NCI-H1930 (cell line): ENCODE measurements around the gene NEK2.
"Not testable (repeated sequence)": the region's sequence is repeated elsewhere in the genome, so short reads cannot be mapped to it uniquely, and the experiment has no call there.

Experiments used
- DNase-seq, 2 experiments: peaks; one replicate each; lab custom pipeline; 2025; lab: John Stamatoyannopoulos, UW

NEK2 gene

GRCh38 chr1:211675230-211676105 lies at the start of gene NEK2:
NEK2 (minus strand) TSS chr1:211675621; CDS start chr1:211675479, 142 bp downstream.
- DNase-seq, result peak; percentile 92 to 94

- DNase-seq, result no peak
These were observed 49.3 kb upstream of the NEK2 start for GRCh38 chr1:211724687-211725196.

GRCh38 chr1:211723273-211723672 lies 47.9 kb upstream of the NEK2 start:
- DNase-seq, result no peak

- DNase-seq, result no peak
These were observed 47.1 kb upstream of the NEK2 start for GRCh38 chr1:211722277-211723175.

GRCh38 chr1:211716555-211716954 lies 41.1 kb upstream of the NEK2 start:
- not testable (repeated sequence) for DNase-seq

GRCh38 chr1:211715971-211716370 lies 40.5 kb upstream of the NEK2 start:
- DNase-seq, result no peak

- no peak for DNase-seq
These were observed 38.7 kb upstream of the NEK2 start for GRCh38 chr1:211714154-211714553.

GRCh38 chr1:211713231-211713630 lies 37.8 kb upstream of the NEK2 start:
- DNase-seq, result no peak

- DNase-seq, result no peak
These were observed 35.9 kb upstream of the NEK2 start for GRCh38 chr1:211711315-211711705.

- DNase-seq, result no peak
These were observed 35.3 kb upstream of the NEK2 start for GRCh38 chr1:211710566-211711314.

- DNase-seq, result no peak
These were observed 33.5 kb upstream of the NEK2 start for GRCh38 chr1:211708926-211709325.

GRCh38 chr1:211708006-211708405 lies 32.6 kb upstream of the NEK2 start:
- DNase-seq, result no peak

GRCh38 chr1:211705467-211706091 lies 30.2 kb upstream of the NEK2 start:
- DNase-seq, result no peak

GRCh38 chr1:211704543-211704942 lies 29.1 kb upstream of the NEK2 start:
- DNase-seq, result no peak

GRCh38 chr1:211703812-211704537 lies 28.6 kb upstream of the NEK2 start:
- DNase-seq, result no peak

- no peak for DNase-seq
These were observed 26.3 kb upstream of the NEK2 start for GRCh38 chr1:211701733-211702132.

GRCh38 chr1:211699059-211699458 lies 23.6 kb upstream of the NEK2 start:
- no peak for DNase-seq

- no peak for DNase-seq
These were observed 23.0 kb upstream of the NEK2 start for GRCh38 chr1:211698161-211699026.

- DNase-seq, result no peak
These were observed 21.9 kb upstream of the NEK2 start for GRCh38 chr1:211697356-211697755.
